ENCODE data around the gene LRRC8C.

GRCh38 chr1:89649783-89650182 lies 16.9 kb downstream of the LRRC8C start:
- TF ChIP-seq BRCA1 (IDR thresholded peaks at IDR 0.05; ENCODE audit: low read depth, low read length): no peak
- no peak for TF ChIP-seq MYC (IDR thresholded peaks at IDR 0.05; ENCODE audit: insufficient read depth, insufficient read length, insufficient replicate concordance, low read length, severe bottlenecking)
- no peak for TF ChIP-seq ATF2 (IDR thresholded peaks at IDR 0.05; ENCODE audit: low read length)
- no peak for TF ChIP-seq NR2C2 (IDR thresholded peaks at IDR 0.05; ENCODE audit: borderline replicate concordance, control insufficient read depth, insufficient read length, low read depth)
- no peak for TF ChIP-seq TARDBP (IDR thresholded peaks at IDR 0.05; ENCODE audit: borderline replicate concordance)
- no peak for TF ChIP-seq POLR2AphosphoS5 (IDR thresholded peaks at IDR 0.05; ENCODE audit: low read length)
- no peak for TF ChIP-seq CEBPB (IDR thresholded peaks at IDR 0.05; ENCODE audit: borderline replicate concordance in 1 of 2, low read depth in 2 of 2, low read length in 2 of 2)
- TF ChIP-seq CTCF (IDR thresholded peaks at IDR 0.05 in 2 of 3, conservative IDR thresholded peaks at IDR 0.05 in 1 of 3; ENCODE audit: control insufficient read depth in 2 of 3, extremely low read depth in 1 of 3, insufficient read depth in 1 of 3, low read depth in 3 of 3, low read length in 3 of 3): no peak
- no peak for TF ChIP-seq USF1 (IDR thresholded peaks at IDR 0.05; ENCODE audit: borderline replicate concordance, extremely low read length, insufficient read depth, low read depth, low read length)
- no peak for TF ChIP-seq E4F1 (IDR thresholded peaks at IDR 0.05; ENCODE audit: borderline replicate concordance, partially characterized antibody)
- no peak for TF ChIP-seq POLR2A (IDR thresholded peaks at IDR 0.05; ENCODE audit: low read depth, low read length)
- no peak for TF ChIP-seq CREM (IDR thresholded peaks at IDR 0.05; ENCODE audit: low read depth)
- no peak for TF ChIP-seq SP1 (IDR thresholded peaks at IDR 0.05; ENCODE audit: low read depth, low read length)
- no peak for TF ChIP-seq TCF3 (IDR thresholded peaks at IDR 0.05; ENCODE audit: borderline replicate concordance, insufficient read depth, low read depth, low read length)
